ENCODE measurements around the gene HNRNPK. TPM values are rescaled to one million over a fixed set of nuclear protein-coding genes. Genes with fewer than 3 reads are reported as not detected.

HNRNPK gene
- total RNA-seq, 1 donor from 2014 or later: 512 TPM

- no peak for DNase-seq (ENCODE audit: extremely low spot score, unreplicated experiment)
- Mint-ChIP-seq H3K36me3 (ENCODE audit: unreplicated experiment) (no peaks in the 10 kb centered on the region), H3K9me3 (ENCODE audit: unreplicated experiment) (no peaks in the 10 kb centered on the region), H3K27me3 (ENCODE audit: unreplicated experiment) (no peaks in the 10 kb centered on the region), H3K27ac (ENCODE audit: unreplicated experiment) (no peak overlapping the region), H3K4me1 (ENCODE audit: unreplicated experiment) (peaks cover 3% of the 10 kb centered on the region), H3K4me3 (ENCODE audit: unreplicated experiment) (no peak overlapping the region)
- TF ChIP-seq CTCF (IDR thresholded peaks at IDR 0.05): no peak
These were observed 12.9 kb upstream of the HNRNPK start for GRCh38 chr9:83992901-83993300.

- no peak overlapping the region for H3K4me3 Mint-ChIP-seq (ENCODE audit: unreplicated experiment)
These were observed 12.4 kb upstream of the HNRNPK start for GRCh38 chr9:83992407-83992806.

GRCh38 chr9:83991355-83991754 lies 11.3 kb upstream of the HNRNPK start:
- no peaks in the 10 kb centered on the region for H3K27me3 Mint-ChIP-seq (ENCODE audit: unreplicated experiment)
- H3K9me3 Mint-ChIP-seq (ENCODE audit: unreplicated experiment): no peaks in the 10 kb centered on the region
- H3K4me1 Mint-ChIP-seq (ENCODE audit: unreplicated experiment): peaks cover 15% of the 10 kb centered on the region
- no peak overlapping the region for H3K27ac Mint-ChIP-seq (ENCODE audit: unreplicated experiment)
- no peak overlapping the region for H3K4me3 Mint-ChIP-seq (ENCODE audit: unreplicated experiment)
- no peak for DNase-seq (ENCODE audit: extremely low spot score, unreplicated experiment)
- H3K36me3 Mint-ChIP-seq (ENCODE audit: unreplicated experiment): no peaks in the 10 kb centered on the region
- TF ChIP-seq CTCF (IDR thresholded peaks at IDR 0.05): no peak

More at GRCh38 chr9:83992407-83992806, 12.4 kb upstream of the HNRNPK start:
- no peak for TF ChIP-seq CTCF (IDR thresholded peaks at IDR 0.05)
- DNase-seq (ENCODE audit: extremely low spot score, unreplicated experiment): no peak
- no peak overlapping the region for H3K27ac Mint-ChIP-seq (ENCODE audit: unreplicated experiment)
- no peaks in the 10 kb centered on the region for H3K36me3 Mint-ChIP-seq (ENCODE audit: unreplicated experiment)
- H3K4me1 Mint-ChIP-seq (ENCODE audit: unreplicated experiment): peaks cover 5% of the 10 kb centered on the region
- H3K9me3 Mint-ChIP-seq (ENCODE audit: unreplicated experiment): no peaks in the 10 kb centered on the region
- H3K27me3 Mint-ChIP-seq (ENCODE audit: unreplicated experiment): no peaks in the 10 kb centered on the region

GRCh38 chr9:83988411-83988810 lies 8.4 kb upstream of the HNRNPK start:
- H3K27ac Mint-ChIP-seq (ENCODE audit: unreplicated experiment): no peak overlapping the region
- H3K4me1 Mint-ChIP-seq (ENCODE audit: unreplicated experiment): peaks cover 17% of the 10 kb centered on the region
- H3K36me3 Mint-ChIP-seq (ENCODE audit: unreplicated experiment): no peaks in the 10 kb centered on the region
- TF ChIP-seq CTCF (IDR thresholded peaks at IDR 0.05): no peak
- no peak overlapping the region for H3K4me3 Mint-ChIP-seq (ENCODE audit: unreplicated experiment)
- H3K9me3 Mint-ChIP-seq (ENCODE audit: unreplicated experiment): no peaks in the 10 kb centered on the region
- H3K27me3 Mint-ChIP-seq (ENCODE audit: unreplicated experiment): no peaks in the 10 kb centered on the region
- no peak for DNase-seq (ENCODE audit: extremely low spot score, unreplicated experiment)

- TF ChIP-seq CTCF (IDR thresholded peaks at IDR 0.05): no peak
- no peaks in the 10 kb centered on the region for H3K27me3 Mint-ChIP-seq (ENCODE audit: unreplicated experiment)
- no peak overlapping the region for H3K4me3 Mint-ChIP-seq (ENCODE audit: unreplicated experiment)
- no peaks in the 10 kb centered on the region for H3K36me3 Mint-ChIP-seq (ENCODE audit: unreplicated experiment)
- peaks cover 25% of the 10 kb centered on the region for H3K4me1 Mint-ChIP-seq (ENCODE audit: unreplicated experiment)
- no peaks in the 10 kb centered on the region for H3K9me3 Mint-ChIP-seq (ENCODE audit: unreplicated experiment)
- DNase-seq (ENCODE audit: extremely low spot score, unreplicated experiment): no peak
- H3K27ac Mint-ChIP-seq (ENCODE audit: unreplicated experiment): peak overlapping the region; percentile 60
These were observed 7.4 kb upstream of the HNRNPK start for GRCh38 chr9:83987402-83987791.

Measured in osteocyte (in vitro differentiated cells).